Upper lobe of left lung (tissue), 6 donors: Measurements from ENCODE around the gene MAP1LC3A. TPM values are rescaled to one million over a fixed set of nuclear protein-coding genes. Genes with fewer than 3 reads are reported as not detected.

ENCODE experiments used
- ATAC-seq, 2 donors: fragments of 200-7000 bp; cut with Tn5 transposase; one replicate each; pipeline ENCODE4 v1.9.1; 2022; ENCODE audit warnings: mild to moderate bottlenecking in 2 of 2, moderate library complexity in 2 of 2; ENCODE audit not compliant: low FRiP score in 2 of 2
- DNase-seq, 2 donors: peaks; one replicate each; pipeline ENCODE4 v3.0.0-alpha.2; 2019 to 2020
- H3K27ac ChIP-seq, 4 donors: fragments of 200-600 bp; sonication (generic); one replicate each; pipeline ENCODE4 v1.5.1; 2016 to 2019
- H3K27me3 ChIP-seq, 4 donors: fragments of 200-600 bp; sonication (generic); one replicate each; pipeline ENCODE4 v1.5.1; 2017 to 2019
- H3K36me3 ChIP-seq, 4 donors: fragments of 200-600 bp; sonication (generic); one replicate each; pipeline ENCODE4 v1.5.1; 2016 to 2019
- H3K4me1 ChIP-seq, 4 donors: fragments of 200-600 bp; sonication (generic); one replicate each; pipeline ENCODE4 v1.5.1; 2018 to 2019
- H3K4me3 ChIP-seq, 4 donors: fragments of 200-600 bp; sonication (generic); one replicate each; pipeline ENCODE4 v1.5.1; 2017 to 2019; ENCODE audit warnings: mild to moderate bottlenecking in 2 of 4, moderate library complexity in 1 of 4
- H3K9me3 ChIP-seq, 4 donors: fragments of 200-600 bp; sonication (generic); one replicate each; pipeline ENCODE4 v1.5.1; 2018 to 2019
- EP300 ChIP-seq, 4 donors: sonication (generic); formaldehyde crosslinking; IDR thresholded peaks; one replicate each; pipeline ENCODE4 v1.5.1; 2017; ENCODE audit warnings: antibody characterized with exemption in 4 of 4, control low read depth in 2 of 4
- POLR2A ChIP-seq, 4 donors: fragments of 450-650 bp; IDR thresholded peaks; one replicate each; pipeline ENCODE4 v1.5.1; 2016 to 2017; ENCODE audit warnings: antibody characterized with exemption in 4 of 4, mild to moderate bottlenecking in 2 of 4
- POLR2AphosphoS5 ChIP-seq, 2 donors: sonication (generic); formaldehyde crosslinking; IDR thresholded peaks; one replicate each; pipeline ENCODE4 v1.5.1; 2017; ENCODE audit warnings: antibody characterized with exemption in 2 of 2
- WGBS, 2 donors: methylation state at CpG; one replicate each; pipeline ENCODE4 v1.1.5; 2017 to 2018; 5-methylcytosine and 5-hydroxymethylcytosine counted together
- total RNA-seq, 6 donors: library from RNA; depleted of rRNA in 4 of 6; stranded (reverse); fragments of >200 nt in 4 of 6; gene quantifications; one replicate each; pipeline versions ENCODE4 v1.1.0 to v1.2.1, GENCODE V29; 2016 to 2021
- TF ChIP-seq, protein P1 (sequence below), 6 experiments: fragments of 450-650 bp in 4 of 6; fragments of 200-600 bp in 2 of 6; sonication (generic) in 2 of 6; IDR thresholded peaks; one replicate each; pipeline ENCODE4 v1.5.1; 2016 to 2019; ENCODE audit warnings: antibody characterized with exemption in 6 of 6
- donor health status: DM: no; HTN: no; CAD: no; lungs with moderate emphysema.
- donor health status: DM: no; HTN: yes; CAD: no; lungs with severe emphysema.

The MAP1LC3A gene
- total RNA-seq, 6 donors from 2014 or later: 41.9 to 148 (median 71.8) TPM

GRCh38 chr20:34573541-34574300 is 15.2 kb downstream of the MAP1LC3A start:
- no peaks in the 10 kb centered on the region for H3K27me3 ChIP-seq
- H3K36me3 ChIP-seq: peaks cover 0 to 29% (median 8%) of the 10 kb centered on the region in 4 donors
- TF ChIP-seq POLR2A (IDR thresholded peaks at IDR 0.05) (no peak), EP300 (IDR thresholded peaks at IDR 0.05) (no peak), POLR2AphosphoS5 (IDR thresholded peaks at IDR 0.05) (no peak)
- TF ChIP-seq, protein P1, sequence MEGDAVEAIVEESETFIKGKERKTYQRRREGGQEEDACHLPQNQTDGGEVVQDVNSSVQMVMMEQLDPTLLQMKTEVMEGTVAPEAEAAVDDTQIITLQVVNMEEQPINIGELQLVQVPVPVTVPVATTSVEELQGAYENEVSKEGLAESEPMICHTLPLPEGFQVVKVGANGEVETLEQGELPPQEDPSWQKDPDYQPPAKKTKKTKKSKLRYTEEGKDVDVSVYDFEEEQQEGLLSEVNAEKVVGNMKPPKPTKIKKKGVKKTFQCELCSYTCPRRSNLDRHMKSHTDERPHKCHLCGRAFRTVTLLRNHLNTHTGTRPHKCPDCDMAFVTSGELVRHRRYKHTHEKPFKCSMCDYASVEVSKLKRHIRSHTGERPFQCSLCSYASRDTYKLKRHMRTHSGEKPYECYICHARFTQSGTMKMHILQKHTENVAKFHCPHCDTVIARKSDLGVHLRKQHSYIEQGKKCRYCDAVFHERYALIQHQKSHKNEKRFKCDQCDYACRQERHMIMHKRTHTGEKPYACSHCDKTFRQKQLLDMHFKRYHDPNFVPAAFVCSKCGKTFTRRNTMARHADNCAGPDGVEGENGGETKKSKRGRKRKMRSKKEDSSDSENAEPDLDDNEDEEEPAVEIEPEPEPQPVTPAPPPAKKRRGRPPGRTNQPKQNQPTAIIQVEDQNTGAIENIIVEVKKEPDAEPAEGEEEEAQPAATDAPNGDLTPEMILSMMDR (IDR thresholded peaks at IDR 0.05): no peak
- no peaks in the 10 kb centered on the region for H3K9me3 ChIP-seq
- 91 to 93% methylated on average over 7 of the region's 7 CpGs for WGBS, 2 donors
- peaks cover 0 to 11% (median 6%) of the 10 kb centered on the region in 4 donors for H3K4me1 ChIP-seq
- DNase-seq: no peak
- H3K4me3 ChIP-seq: no peak overlapping the region
- H3K27ac ChIP-seq: no peak overlapping the region
- no peak for ATAC-seq

DNA sequence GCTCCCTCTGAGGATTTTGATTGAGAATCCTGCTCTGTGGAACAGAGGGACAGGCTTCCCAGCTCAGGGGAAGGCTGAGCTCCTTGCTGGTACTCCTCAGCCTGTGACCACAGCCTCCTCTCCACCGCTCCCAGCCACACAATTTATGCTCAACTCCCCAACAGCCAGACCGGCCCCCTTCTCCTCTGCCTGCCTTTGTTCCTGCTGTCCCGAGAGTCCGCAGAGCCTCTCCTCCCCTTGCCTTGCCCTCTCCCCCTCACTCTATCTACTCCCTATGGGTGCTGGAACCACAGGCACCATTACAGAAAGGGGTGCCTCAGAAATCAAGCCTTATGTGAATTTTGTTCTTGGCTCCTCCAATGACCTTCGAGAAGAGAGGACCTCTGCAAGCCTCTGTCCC is 15.9 kb downstream of the MAP1LC3A start:
- TF ChIP-seq EP300 (IDR thresholded peaks at IDR 0.05): no peak
- TF ChIP-seq POLR2A (IDR thresholded peaks at IDR 0.05): no peak
- TF ChIP-seq POLR2AphosphoS5 (IDR thresholded peaks at IDR 0.05): no peak
- TF ChIP-seq, protein P1 (IDR thresholded peaks at IDR 0.05): no peak
- WGBS, 2 donors: 97 to 98% methylated on average over 5 of the region's 5 CpGs
- no peak overlapping the region for H3K4me3 ChIP-seq
- DNase-seq (no peak), ATAC-seq (no peak)
- no peaks in the 10 kb centered on the region for H3K9me3 ChIP-seq
- H3K4me1 ChIP-seq: peaks cover 0 to 12% (median 8%) of the 10 kb centered on the region in 4 donors
- no peak overlapping the region for H3K27ac ChIP-seq
- H3K36me3 ChIP-seq: peaks cover 0 to 29% (median 8%) of the 10 kb centered on the region in 4 donors
- H3K27me3 ChIP-seq: no peaks in the 10 kb centered on the region

DNA sequence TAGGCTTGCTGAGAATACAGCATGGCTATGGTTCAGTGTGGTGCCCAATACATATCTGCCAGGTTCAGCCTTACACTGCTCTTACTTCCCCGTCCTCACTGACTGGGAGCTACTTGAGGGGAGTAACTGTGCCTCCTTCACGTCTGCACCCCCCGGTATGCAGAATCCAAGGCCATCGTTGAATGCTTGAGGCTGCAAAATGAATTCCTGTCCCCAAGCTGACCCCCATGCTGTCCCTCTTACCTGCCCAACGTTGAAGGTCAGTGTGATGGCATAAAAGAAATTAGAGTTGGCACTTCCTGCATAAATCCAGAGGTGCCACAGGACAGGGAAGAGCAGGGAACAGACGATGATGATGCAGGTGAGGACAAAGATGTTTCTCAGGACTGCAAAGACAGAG is 16.3 kb downstream of the MAP1LC3A start:
- peaks cover 0 to 29% (median 8%) of the 10 kb centered on the region in 4 donors for H3K36me3 ChIP-seq
- peaks cover 0 to 12% (median 8%) of the 10 kb centered on the region in 4 donors for H3K4me1 ChIP-seq
- H3K9me3 ChIP-seq: no peaks in the 10 kb centered on the region
- DNase-seq (no peak), ATAC-seq (no peak)
- no peak for TF ChIP-seq POLR2A (IDR thresholded peaks at IDR 0.05)
- TF ChIP-seq, protein P1 (IDR thresholded peaks at IDR 0.05): no peak
- no peak for TF ChIP-seq EP300 (IDR thresholded peaks at IDR 0.05)
- no peak for TF ChIP-seq POLR2AphosphoS5 (IDR thresholded peaks at IDR 0.05)
- H3K27ac ChIP-seq: no peak overlapping the region
- H3K27me3 ChIP-seq: no peaks in the 10 kb centered on the region
- H3K4me3 ChIP-seq: no peak overlapping the region
- WGBS, 2 donors: 92 to 95% methylated on average over 6 of the region's 6 CpGs

GRCh38 chr20:34575271-34575670 is 16.8 kb downstream of the MAP1LC3A start:
- TF ChIP-seq EP300 (IDR thresholded peaks at IDR 0.05) (no peak), POLR2A (IDR thresholded peaks at IDR 0.05) (no peak), POLR2AphosphoS5 (IDR thresholded peaks at IDR 0.05) (no peak)
- TF ChIP-seq, protein P1 (IDR thresholded peaks at IDR 0.05): no peak
- 96 to 97% methylated on average over 3 to 5 of the region's 5 CpGs for WGBS, 2 donors
- H3K27me3 ChIP-seq: no peaks in the 10 kb centered on the region
- H3K27ac ChIP-seq: no peak overlapping the region
- H3K4me3 ChIP-seq: no peak overlapping the region
- peaks cover 0 to 29% (median 8%) of the 10 kb centered on the region in 4 donors for H3K36me3 ChIP-seq
- DNase-seq (no peak), ATAC-seq (no peak)
- H3K9me3 ChIP-seq: no peaks in the 10 kb centered on the region
- H3K4me1 ChIP-seq: peaks cover 0 to 12% (median 8%) of the 10 kb centered on the region in 4 donors
